Measurements from ENCODE around the gene GCN1.

GCN1 gene

DNA sequence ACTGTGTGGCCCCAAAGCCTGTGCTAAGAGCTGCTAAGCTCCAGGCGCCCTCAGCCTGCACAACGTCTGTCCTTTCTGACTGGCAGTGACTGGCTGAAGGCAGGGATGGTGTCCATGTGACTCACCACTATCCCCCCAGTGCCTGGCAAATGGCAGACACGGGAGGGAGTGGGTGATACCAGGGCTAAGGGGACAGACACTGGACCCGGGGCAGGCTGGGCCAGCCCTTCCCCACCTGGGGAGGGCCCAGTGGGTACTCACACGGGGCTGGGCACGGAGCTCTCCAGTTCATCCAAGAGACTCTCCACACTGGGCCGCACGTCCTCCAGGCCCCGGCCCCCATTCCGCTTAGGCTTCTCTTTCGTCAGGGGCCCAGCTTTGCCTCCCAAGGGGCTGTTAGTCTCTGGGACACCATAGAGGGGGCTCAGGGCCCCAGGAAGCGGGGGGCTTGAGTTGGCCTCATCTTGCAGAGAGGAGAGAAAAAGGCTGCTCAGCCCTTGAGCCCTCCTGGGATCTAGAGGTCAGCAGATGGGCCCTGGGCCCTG lies 27.8 kb upstream of the GCN1 start:
- no peak for DNase-seq (ENCODE audit: extremely low read depth, low read depth)
- TF ChIP-seq, protein P1, sequence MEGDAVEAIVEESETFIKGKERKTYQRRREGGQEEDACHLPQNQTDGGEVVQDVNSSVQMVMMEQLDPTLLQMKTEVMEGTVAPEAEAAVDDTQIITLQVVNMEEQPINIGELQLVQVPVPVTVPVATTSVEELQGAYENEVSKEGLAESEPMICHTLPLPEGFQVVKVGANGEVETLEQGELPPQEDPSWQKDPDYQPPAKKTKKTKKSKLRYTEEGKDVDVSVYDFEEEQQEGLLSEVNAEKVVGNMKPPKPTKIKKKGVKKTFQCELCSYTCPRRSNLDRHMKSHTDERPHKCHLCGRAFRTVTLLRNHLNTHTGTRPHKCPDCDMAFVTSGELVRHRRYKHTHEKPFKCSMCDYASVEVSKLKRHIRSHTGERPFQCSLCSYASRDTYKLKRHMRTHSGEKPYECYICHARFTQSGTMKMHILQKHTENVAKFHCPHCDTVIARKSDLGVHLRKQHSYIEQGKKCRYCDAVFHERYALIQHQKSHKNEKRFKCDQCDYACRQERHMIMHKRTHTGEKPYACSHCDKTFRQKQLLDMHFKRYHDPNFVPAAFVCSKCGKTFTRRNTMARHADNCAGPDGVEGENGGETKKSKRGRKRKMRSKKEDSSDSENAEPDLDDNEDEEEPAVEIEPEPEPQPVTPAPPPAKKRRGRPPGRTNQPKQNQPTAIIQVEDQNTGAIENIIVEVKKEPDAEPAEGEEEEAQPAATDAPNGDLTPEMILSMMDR (IDR thresholded peaks at IDR 0.05; ENCODE audit: low read depth, low read length, missing control alignments), result no peak
- no peak overlapping the region for H3K4me3 ChIP-seq (replicated peaks; ENCODE audit: low read depth, low read length)

DNA sequence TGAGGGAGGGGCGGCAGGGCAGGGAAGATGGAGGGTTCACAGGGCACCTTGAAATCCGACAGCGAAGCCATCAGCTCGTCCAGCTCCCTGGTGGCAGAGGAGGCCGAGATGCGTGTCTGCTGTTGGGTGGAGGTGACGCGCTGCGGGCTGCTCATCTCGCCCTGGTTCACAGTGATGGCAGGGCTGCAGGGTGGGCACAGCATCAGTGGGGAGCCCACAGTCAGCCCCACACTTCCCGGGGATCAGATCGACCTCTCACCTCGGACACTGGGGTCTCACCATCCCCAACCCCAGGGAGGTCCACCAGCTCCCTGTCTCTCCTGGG lies 27.0 kb upstream of the GCN1 start:
- TF ChIP-seq, protein P1 (IDR thresholded peaks at IDR 0.05; ENCODE audit: low read depth, low read length, missing control alignments), result no peak
- H3K4me3 ChIP-seq (replicated peaks; ENCODE audit: low read depth, low read length), result no peak overlapping the region
- no peak for DNase-seq (ENCODE audit: extremely low read depth, low read depth)

- DNase-seq (ENCODE audit: extremely low read depth, low read depth), result no peak
- H3K4me3 ChIP-seq (replicated peaks; ENCODE audit: low read depth, low read length), result no peak overlapping the region
- TF ChIP-seq, protein P1 (IDR thresholded peaks at IDR 0.05; ENCODE audit: low read depth, low read length, missing control alignments), result no peak
Measured at GRCh38 chr12:120220838-120221575, 26.5 kb upstream of the GCN1 start.

GRCh38 chr12:120218680-120219606 lies 24.4 kb upstream of the GCN1 start:
- DNase-seq (ENCODE audit: extremely low read depth, low read depth), result no peak
- TF ChIP-seq, protein P1 (IDR thresholded peaks at IDR 0.05; ENCODE audit: low read depth, low read length, missing control alignments), result no peak
- H3K4me3 ChIP-seq (replicated peaks; ENCODE audit: low read depth, low read length), result no peak overlapping the region

GRCh38 chr12:120216742-120217605 lies 22.5 kb upstream of the GCN1 start:
- H3K4me3 ChIP-seq (replicated peaks; ENCODE audit: low read depth, low read length), result no peak overlapping the region
- DNase-seq (ENCODE audit: extremely low read depth, low read depth), result no peak
- TF ChIP-seq, protein P1 (IDR thresholded peaks at IDR 0.05; ENCODE audit: low read depth, low read length, missing control alignments), result no peak

All from HFF-Myc (cell line).